HepG2 (cell line): ENCODE measurements around the gene SAA4. TPM values are rescaled to one million over a fixed set of nuclear protein-coding genes. Genes with fewer than 3 reads are reported as not detected.

ENCODE experiments used
- ATAC-seq: fragments of 200-7000 bp; cut with Tn5 transposase; 3 replicates; pipeline ENCODE4 v1.9.1; 2020; ENCODE audit warnings: mild to moderate bottlenecking, moderate library complexity
- BruUV-seq: library from RNA; stranded (reverse); fragments of 400-500 nt; replicated peaks from 2 replicates; lab custom pipeline; 2021; lab: Mats Ljungman, UMichigan
- CTCF ChIA-PET: fragments of 300-600 bp; formaldehyde crosslinking; extraction: SDS; loops from one replicate; lab custom pipeline; 2021; ENCODE audit warnings: low total read pairs, inconsistent platforms, low intra/inter-chr PET ratio; lab: Yijun Ruan, JAX
- POLR2A ChIA-PET: fragments of 350-600 bp; sonication (Branson Sonifier 250); formaldehyde crosslinking; loops from one replicate; lab custom pipeline; 2020; ENCODE audit warnings: antibody characterized with exemption, inconsistent platforms; lab: Yijun Ruan, JAX
- DNase-seq: peaks from one replicate; pipeline ENCODE4 v3.0.0-alpha.2; 2015; ENCODE audit warnings: low spot score
- FAIRE-seq: peaks from 3 replicates; lab custom pipeline; 2011; peaks lifted over from hg19 to GRCh38; lab: Jason Lieb, UNC
- H2AFZ ChIP-seq: one replicate; pipeline ENCODE4 v1.6.1; 2011; ENCODE audit warnings: low read length, inconsistent platforms
- H3K27ac ChIP-seq: fragments of 300-600 bp; 3 replicates; pipeline ENCODE4 v1.8.0; 2011; ENCODE audit warnings: mixed run types, mild to moderate bottlenecking, mixed read lengths, low read length, inconsistent platforms; ENCODE audit not compliant: insufficient read depth; ENCODE audit errors: extremely low read length
- H3K27me3 ChIP-seq, 2 experiments: fragments of 200-600 bp in 1 of 2; 2 replicates in 1 of 2; 3 replicates in 1 of 2; pipeline versions ENCODE4 v1.6.0 to v1.8.0; 2011; ENCODE audit warnings: low read length in 2 of 2, mild to moderate bottlenecking in 2 of 2, moderate library complexity in 2 of 2, inconsistent platforms in 1 of 2; ENCODE audit not compliant: insufficient read depth in 2 of 2, control insufficient read depth in 1 of 2
- H3K36me3 ChIP-seq, 2 experiments: fragments of 200-600 bp in 1 of 2; replicated peaks in 1 of 2; 2 replicates in 1 of 2; 3 replicates in 1 of 2; pipeline versions ENCODE4 v1.5.1 to v1.8.0; 2011; ENCODE audit warnings: low read length in 2 of 2, inconsistent platforms in 1 of 2; ENCODE audit not compliant: insufficient read depth in 2 of 2, control insufficient read depth in 1 of 2
- H3K4me1 ChIP-seq: 2 replicates; pipeline ENCODE4 v1.5.1; 2012; ENCODE audit warnings: low read length, inconsistent platforms; ENCODE audit not compliant: insufficient read depth
- H3K4me2 ChIP-seq: 2 replicates; pipeline ENCODE4 v1.6.0; 2011; ENCODE audit warnings: low read depth, low read length, inconsistent platforms
- H3K4me3 ChIP-seq, 3 experiments: fragments of 200-600 bp in 1 of 3; sonication (generic), shearing (Covaris generic) in 1 of 3; replicated peaks in 1 of 3; 2 replicates each; pipeline ENCODE4 v1.5.1; 2011 to 2016; ENCODE audit warnings: low read length in 3 of 3, inconsistent platforms in 2 of 3, low read depth in 2 of 3, mild to moderate bottlenecking in 2 of 3, control low read depth in 1 of 3, mixed read lengths in 1 of 3; ENCODE audit not compliant: insufficient read depth in 1 of 3
- H3K79me2 ChIP-seq: one replicate; pipeline ENCODE4 v1.6.1; 2011; ENCODE audit warnings: low read length, inconsistent platforms; ENCODE audit not compliant: insufficient read depth
- H3K9ac ChIP-seq: 2 replicates; pipeline ENCODE4 v1.6.0; 2011; ENCODE audit warnings: mild to moderate bottlenecking, low read depth, low read length, inconsistent platforms; ENCODE audit not compliant: insufficient read depth
- H3K9me3 ChIP-seq: 2 replicates; pipeline ENCODE4 v1.5.1; 2012; ENCODE audit warnings: mild to moderate bottlenecking, low read length
- H4K20me1 ChIP-seq: 2 replicates; pipeline ENCODE4 v1.6.0; 2011; ENCODE audit warnings: inconsistent platforms, mild to moderate bottlenecking, low read length, moderate library complexity; ENCODE audit not compliant: insufficient read depth
- FOXA3 ChIP-seq: IDR thresholded peaks from 2 replicates; pipeline ENCODE4 v1.6.1; 2016; ENCODE audit warnings: missing genetic modification reagents, missing compliant biosample characterization
- JARID2 ChIP-seq: sonication (generic); formaldehyde crosslinking; IDR thresholded peaks from 2 replicates; pipeline ENCODE4 v1.8.1; 2023; ENCODE audit warnings: missing genetic modification reagents, inconsistent platforms; ENCODE audit not compliant: insufficient replicate concordance
- PHF21A ChIP-seq: sonication (generic); formaldehyde crosslinking; IDR thresholded peaks from 2 replicates; pipeline ENCODE4 v1.5.0; 2020; ENCODE audit warnings: mild to moderate bottlenecking, missing genetic modification reagents
- PRDM10 ChIP-seq: sonication (generic); formaldehyde crosslinking; IDR thresholded peaks from 2 replicates; pipeline ENCODE4 v1.4.0; 2020; ENCODE audit warnings: low read depth, missing genetic modification reagents
- XBP1 ChIP-seq: sonication (generic); formaldehyde crosslinking; IDR thresholded peaks from 2 replicates; pipeline ENCODE4 v1.5.0; 2020; ENCODE audit warnings: missing genetic modification reagents
- ZMYM4 ChIP-seq: sonication (generic); formaldehyde crosslinking; IDR thresholded peaks from 2 replicates; pipeline ENCODE4 v1.8.1; 2023; ENCODE audit warnings: mild to moderate bottlenecking, missing genetic modification reagents
- ZNF20 ChIP-seq: sonication (generic); formaldehyde crosslinking; IDR thresholded peaks from 2 replicates; pipeline ENCODE4 v1.4.0; 2020; ENCODE audit warnings: mild to moderate bottlenecking, moderate library complexity, missing genetic modification reagents
- ZNF510 ChIP-seq: sonication (generic); formaldehyde crosslinking; IDR thresholded peaks from 2 replicates; pipeline ENCODE4 v1.4.0; 2020; ENCODE audit warnings: low read depth, mild to moderate bottlenecking, missing genetic modification reagents
- ZNF569 ChIP-seq: sonication (generic); formaldehyde crosslinking; IDR thresholded peaks from 2 replicates; pipeline ENCODE4 v1.5.0; 2020; ENCODE audit warnings: mild to moderate bottlenecking, missing genetic modification reagents, moderate library complexity, borderline replicate concordance
- ZNF644 ChIP-seq: IDR thresholded peaks from 2 replicates; pipeline ENCODE4 v1.6.1; 2016; ENCODE audit warnings: low read depth
- ZNF687 ChIP-seq: sonication (generic); formaldehyde crosslinking; IDR thresholded peaks from 2 replicates; pipeline ENCODE4 v1.5.1; 2020; ENCODE audit warnings: mild to moderate bottlenecking, missing genetic modification reagents, moderate library complexity
- ZNF839 ChIP-seq: sonication (generic); formaldehyde crosslinking; IDR thresholded peaks from 2 replicates; pipeline ENCODE4 v1.4.0; 2020; ENCODE audit warnings: missing genetic modification reagents, mild to moderate bottlenecking, borderline replicate concordance
- WGBS: methylation state at CpG from one replicate; pipeline ENCODE4 v1.1.6; 2017; ENCODE audit warnings: low lambda C conversion rate; 5-methylcytosine and 5-hydroxymethylcytosine counted together
- in situ Hi-C: cut with HindIII; loops from 2 replicates; pipeline ENCODE4 v1.10.0; 2017; ENCODE audit warnings: low pct_unique_long_range_greater_than_20kb; ENCODE audit not compliant: extremely low pct_ligation_motif_present
- intact Hi-C: fragments of 100-400 bp; cut with micrococcal nuclease; formaldehyde crosslinking; loops from one replicate; pipeline ENCODE4 v1.10.0; 2022; ENCODE audit not compliant: unreplicated experiment
- polyA plus RNA-seq, 8 experiments: library from polyadenylated mRNA; depleted of rRNA in 3 of 8; stranded (reverse) in 7 of 8; unstranded in 1 of 8; fragments of >200 nt; fragmentation: Illumina TruSeq in 4 of 8; extraction: Trizol in 4 of 8; gene quantifications; 2 replicates each; pipeline versions ENCODE4 v1.2.1 to v1.2.3, GENCODE V29; 2011 to 2016; ENCODE audit warnings: low read depth in 4 of 8, missing spikeins in 1 of 8, mixed read lengths in 1 of 8; ENCODE audit not compliant: insufficient read depth in 1 of 8
- total RNA-seq, 5 experiments: library from RNA; depleted of rRNA; stranded (reverse); fragments of >200 nt; fragmentation: Illumina TruSeq; extraction: Trizol; gene quantifications; 2 replicates each; pipeline ENCODE4 v1.2.3, GENCODE V29; 2016; ENCODE audit warnings: low read depth in 1 of 5
- TF ChIP-seq, protein P1 (sequence below): sonication (generic); formaldehyde crosslinking; conservative IDR thresholded peaks from 2 replicates; pipeline ENCODE4 v1.8.0; 2022; ENCODE audit warnings: mild to moderate bottlenecking, moderate library complexity, missing genetic modification reagents
- TF ChIP-seq, protein P2 (sequence below): sonication (generic); formaldehyde crosslinking; IDR thresholded peaks from 2 replicates; pipeline ENCODE4 v1.8.0; 2022; ENCODE audit warnings: missing genetic modification reagents, mild to moderate bottlenecking, borderline replicate concordance

The SAA4 gene
- total and polyA plus RNA-seq, 2 of the 13 experiments (the other 11 are each of a cell fraction or from before 2014, with no cell fraction given) = 53.4 to 253 TPM

- CTCF ChIA-PET = no interaction called here
- intact Hi-C loops = loop anchor here (10.0 kb wide), 1 partner anchor 94 kb away; the partner anchor contains the start of genes GTF2H1 and HPS5
- H2AFZ ChIP-seq = no peak overlapping the region
- no peaks in the 10 kb centered on the region for H3K36me3 ChIP-seq
- peaks cover 76% of the 10 kb centered on the region for H3K4me1 ChIP-seq
- in situ Hi-C loops = no loop called here
- peak overlapping the region; percentile 51 for H3K27ac ChIP-seq
- H3K27me3 ChIP-seq = no peaks in the 10 kb centered on the region
- peaks cover 13% of the 10 kb centered on the region for H3K79me2 ChIP-seq
- DNase-seq (peak; percentile 15), FAIRE-seq (no peak), ATAC-seq (peak; percentile 71)
- POLR2A ChIA-PET = interaction anchor here (0.7 to 1.7 kb wide), 9 partner anchors 9 to 163 kb away, joined by 3 to 7 read pairs (median 4); partner anchors contain the start of genes HPS5 and LDHA
- WGBS = 39% methylated on average over 2 of the region's 2 CpGs
- H3K9ac ChIP-seq = no peak overlapping the region
- H3K9me3 ChIP-seq = no peaks in the 10 kb centered on the region
- H4K20me1 ChIP-seq = no peaks in the 10 kb centered on the region
- H3K4me3 ChIP-seq = no peak overlapping the region
- H3K4me2 ChIP-seq = peak overlapping the region; percentile 34; the same call in 1 of the 2 replicates
- no TSS peak for BruUV-seq
- no peak for TF ChIP-seq JARID2 (CRISPR knock-in tag)
- TF ChIP-seq PHF21A (CRISPR knock-in tag) = no peak
- peak; percentile 48; the same call in 1 of the 2 replicates for TF ChIP-seq ZMYM4
- no peak for TF ChIP-seq ZNF20 (CRISPR knock-in tag)
- no peak for TF ChIP-seq XBP1 (CRISPR knock-in tag)
- TF ChIP-seq ZNF569 = no peak
- TF ChIP-seq PRDM10 = no peak
- no peak for TF ChIP-seq ZNF839
- TF ChIP-seq, protein P1, sequence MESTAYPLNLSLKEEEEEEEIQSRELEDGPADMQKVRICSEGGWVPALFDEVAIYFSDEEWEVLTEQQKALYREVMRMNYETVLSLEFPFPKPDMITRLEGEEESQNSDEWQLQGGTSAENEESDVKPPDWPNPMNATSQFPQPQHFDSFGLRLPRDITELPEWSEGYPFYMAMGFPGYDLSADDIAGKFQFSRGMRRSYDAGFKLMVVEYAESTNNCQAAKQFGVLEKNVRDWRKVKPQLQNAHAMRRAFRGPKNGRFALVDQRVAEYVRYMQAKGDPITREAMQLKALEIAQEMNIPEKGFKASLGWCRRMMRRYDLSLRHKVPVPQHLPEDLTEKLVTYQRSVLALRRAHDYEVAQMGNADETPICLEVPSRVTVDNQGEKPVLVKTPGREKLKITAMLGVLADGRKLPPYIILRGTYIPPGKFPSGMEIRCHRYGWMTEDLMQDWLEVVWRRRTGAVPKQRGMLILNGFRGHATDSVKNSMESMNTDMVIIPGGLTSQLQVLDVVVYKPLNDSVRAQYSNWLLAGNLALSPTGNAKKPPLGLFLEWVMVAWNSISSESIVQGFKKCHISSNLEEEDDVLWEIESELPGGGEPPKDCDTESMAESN (CRISPR knock-in tag) = no peak
- TF ChIP-seq ZNF687 (CRISPR knock-in tag) = peak; percentile 69
- TF ChIP-seq, protein P2, sequence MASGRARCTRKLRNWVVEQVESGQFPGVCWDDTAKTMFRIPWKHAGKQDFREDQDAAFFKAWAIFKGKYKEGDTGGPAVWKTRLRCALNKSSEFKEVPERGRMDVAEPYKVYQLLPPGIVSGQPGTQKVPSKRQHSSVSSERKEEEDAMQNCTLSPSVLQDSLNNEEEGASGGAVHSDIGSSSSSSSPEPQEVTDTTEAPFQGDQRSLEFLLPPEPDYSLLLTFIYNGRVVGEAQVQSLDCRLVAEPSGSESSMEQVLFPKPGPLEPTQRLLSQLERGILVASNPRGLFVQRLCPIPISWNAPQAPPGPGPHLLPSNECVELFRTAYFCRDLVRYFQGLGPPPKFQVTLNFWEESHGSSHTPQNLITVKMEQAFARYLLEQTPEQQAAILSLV (CRISPR knock-in tag) = no peak
- TF ChIP-seq ZNF510 = no peak
- 0 out of 2 replicates have a peak, but pooled peaks have one; percentile 13 for TF ChIP-seq FOXA3 (CRISPR knock-in tag)
- TF ChIP-seq ZNF644 (CRISPR knock-in tag) = no peak
Measured at GRCh38 chr11:18230859-18231258, 5.7 kb downstream of the SAA4 start.
